Spleen (tissue), 13 donors: Measurements from ENCODE around the gene CLDN20. TPM values are rescaled to one million over a fixed set of nuclear protein-coding genes. Genes with fewer than 3 reads are reported as not detected.
"Not testable (repeated sequence)": the region's sequence is repeated elsewhere in the genome, so short reads cannot be mapped to it uniquely, and the experiment has no call there.

Experiments used
- DNase-seq: peaks from one replicate; pipeline ENCODE4 v3.0.0-alpha.2; 2020
- H3K27ac ChIP-seq, 8 donors: fragments of 200-600 bp; sonication (generic) in 7 of 8; 1 replicate in 4 of 8; 2 replicates in 4 of 8; pipeline versions ENCODE4 v1.5.0 to v1.8.0; 2016 to 2021; ENCODE audit warnings: inconsistent platforms in 4 of 8, mild to moderate bottlenecking in 4 of 8, moderate library complexity in 1 of 8
- H3K27me3 ChIP-seq, 7 donors: fragments of 200-600 bp; sonication (generic) in 6 of 7; replicated peaks in 1 of 7; 1 replicate in 4 of 7; 2 replicates in 3 of 7; pipeline versions ENCODE4 v1.5.0 to v1.8.0; 2016 to 2021; ENCODE audit warnings: inconsistent platforms in 3 of 7, mild to moderate bottlenecking in 1 of 7
- H3K36me3 ChIP-seq, 6 donors: fragments of 200-600 bp; sonication (generic) in 5 of 6; 1 replicate in 4 of 6; 2 replicates in 2 of 6; pipeline versions ENCODE4 v1.5.0 to v1.8.0; 2016 to 2021; ENCODE audit warnings: inconsistent platforms in 2 of 6
- H3K4me1 ChIP-seq, 6 donors: fragments of 200-600 bp; sonication (generic) in 5 of 6; 1 replicate in 3 of 6; 2 replicates in 3 of 6; pipeline versions ENCODE4 v1.5.0 to v1.8.0; 2016 to 2021; ENCODE audit warnings: inconsistent platforms in 3 of 6
- H3K4me3 ChIP-seq, 8 donors: fragments of 200-600 bp; sonication (generic) in 7 of 8; 1 replicate in 4 of 8; 2 replicates in 4 of 8; pipeline versions ENCODE4 v1.5.0 to v1.8.0; 2016 to 2021; ENCODE audit warnings: inconsistent platforms in 4 of 8, mild to moderate bottlenecking in 4 of 8, moderate library complexity in 2 of 8
- H3K9me3 ChIP-seq, 8 donors: fragments of 200-600 bp; sonication (generic) in 7 of 8; 1 replicate in 4 of 8; 2 replicates in 4 of 8; pipeline versions ENCODE4 v1.5.0 to v1.8.0; 2016 to 2021; ENCODE audit warnings: inconsistent platforms in 4 of 8
- POLR2A ChIP-seq, 3 donors: fragments of 450-650 bp; IDR thresholded peaks; one replicate each; pipeline ENCODE4 v1.5.1; 2017; ENCODE audit warnings: antibody characterized with exemption in 3 of 3, mild to moderate bottlenecking in 1 of 3
- POLR2AphosphoS5 ChIP-seq, 3 donors: sonication (generic); formaldehyde crosslinking; IDR thresholded peaks; one replicate each; pipeline ENCODE4 v1.5.1; 2017; ENCODE audit warnings: antibody characterized with exemption in 3 of 3
- WGBS, 5 donors: extraction: QIAGEN DNeasy Blood & Tissue Kit in 3 of 5; methylation state at CpG; one replicate each; pipeline versions ENCODE4 v1.1.5 to v1.1.7; 2013 to 2018; 5-methylcytosine and 5-hydroxymethylcytosine counted together
- intact Hi-C: fragments of 100-400 bp; cut with DNase I; formaldehyde crosslinking; loops from one replicate; pipeline ENCODE4 v1.15.0; 2023; ENCODE audit warnings: low total_unique reads
- long read RNA-seq, 2 donors: transcript quantifications; one replicate each; lab custom pipeline, GENCODE V29; 2026
- polyA plus RNA-seq, 3 donors: library from polyadenylated mRNA; stranded (reverse); fragments of 200-250 nt; gene quantifications; one replicate each; pipeline ENCODE4 v1.2.1, GENCODE V29; 2013
- total RNA-seq, 7 donors: library from RNA; depleted of rRNA in 3 of 7; stranded (reverse); fragments of >200 nt in 3 of 7; fragmentation: NEBNext Ultra II Directional in 4 of 7; extraction: Animal tissue kit (Norgen Biotek cat#: 25700) in 4 of 7; gene quantifications; one replicate each; pipeline versions ENCODE4 v1.1.0 to v1.2.1, GENCODE V29; 2016 to 2021
- TF ChIP-seq, protein P1 (sequence below), 11 experiments: fragments of 200-600 bp in 7 of 11; fragments of 450-650 bp in 4 of 11; sonication (generic) in 4 of 11; IDR thresholded peaks in 8 of 11; conservative IDR thresholded peaks in 3 of 11; 1 replicate in 7 of 11; 2 replicates in 4 of 11; pipeline versions ENCODE4 v1.4.0 to v1.8.0; 2016 to 2021; ENCODE audit warnings: antibody characterized with exemption in 11 of 11, inconsistent platforms in 4 of 11, mild to moderate bottlenecking in 1 of 11
- donor health status: healthy with polysubstance abuse.
- donor health status: DM: no; HTN: no; CAD: no; lungs with moderate emphysema.
- donor health status: DM: no; HTN: no; CAD: no.
- donor health status: Bipolar disorder and iron deficiency.
- donor health status: healthy.
- donor health status: DM: no; HTN: no; CAD: no.
- donor health status: DM: yes; HTN: yes; CAD: no.

CLDN20 gene, protein sequence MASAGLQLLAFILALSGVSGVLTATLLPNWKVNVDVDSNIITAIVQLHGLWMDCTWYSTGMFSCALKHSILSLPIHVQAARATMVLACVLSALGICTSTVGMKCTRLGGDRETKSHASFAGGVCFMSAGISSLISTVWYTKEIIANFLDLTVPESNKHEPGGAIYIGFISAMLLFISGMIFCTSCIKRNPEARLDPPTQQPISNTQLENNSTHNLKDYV
- total RNA-seq (not detected), polyA plus RNA-seq (not detected)
- long read RNA-seq, donor 1: 0 reads
- long read RNA-seq, donor 2: 0 reads

DNA sequence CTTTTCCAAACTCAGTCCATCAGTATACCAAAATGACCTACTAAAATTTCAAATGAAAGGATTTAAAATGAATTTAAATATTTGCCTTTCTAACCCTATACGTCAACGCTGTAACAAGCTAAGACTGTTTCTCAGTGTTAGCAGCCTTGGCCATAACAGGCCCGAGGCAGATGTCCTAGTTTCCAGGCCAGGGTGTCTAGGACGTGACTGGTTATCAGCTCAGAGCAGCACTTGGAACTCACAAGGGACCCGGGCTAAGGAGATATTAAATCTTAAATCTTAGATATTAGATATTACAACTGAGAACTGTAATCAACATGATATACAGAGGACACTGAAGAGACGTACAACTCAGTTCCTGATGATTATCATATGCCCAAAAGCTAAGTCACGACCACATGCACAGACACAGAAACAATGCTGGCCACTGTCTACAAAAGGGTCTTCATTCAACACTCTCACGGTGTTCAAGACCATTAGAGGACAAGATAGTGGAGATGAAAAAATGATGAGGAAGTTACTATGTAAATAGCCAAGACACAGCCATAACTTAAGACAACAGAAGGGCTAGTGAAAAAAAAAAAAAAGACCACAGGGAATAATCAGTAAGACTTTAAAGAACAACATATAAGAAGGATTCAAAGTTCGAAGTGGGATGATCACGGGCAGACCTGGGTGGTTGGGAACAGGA lies at the start of gene CLDN20:
Gene CLDN20 (plus strand): TSS at position 641 of the 691 bp plus-strand sequence. CDS start 11,707 bp downstream, outside the sequence.
- 92 to 97% (median 95%) methylated on average over 10 of the region's 10 CpGs for whole genome bisulfite sequencing, 5 donors
- intact Hi-C loops: no loop called here
- no peaks in the 10 kb centered on the region for H3K9me3 ChIP-seq
- peaks cover 0 to 7% (median 2%) of the 10 kb centered on the region in 6 donors for H3K4me1 ChIP-seq
- TF ChIP-seq POLR2AphosphoS5 (IDR thresholded peaks at IDR 0.05) (no peak), POLR2A (IDR thresholded peaks at IDR 0.05) (no peak)
- TF ChIP-seq, protein P1, sequence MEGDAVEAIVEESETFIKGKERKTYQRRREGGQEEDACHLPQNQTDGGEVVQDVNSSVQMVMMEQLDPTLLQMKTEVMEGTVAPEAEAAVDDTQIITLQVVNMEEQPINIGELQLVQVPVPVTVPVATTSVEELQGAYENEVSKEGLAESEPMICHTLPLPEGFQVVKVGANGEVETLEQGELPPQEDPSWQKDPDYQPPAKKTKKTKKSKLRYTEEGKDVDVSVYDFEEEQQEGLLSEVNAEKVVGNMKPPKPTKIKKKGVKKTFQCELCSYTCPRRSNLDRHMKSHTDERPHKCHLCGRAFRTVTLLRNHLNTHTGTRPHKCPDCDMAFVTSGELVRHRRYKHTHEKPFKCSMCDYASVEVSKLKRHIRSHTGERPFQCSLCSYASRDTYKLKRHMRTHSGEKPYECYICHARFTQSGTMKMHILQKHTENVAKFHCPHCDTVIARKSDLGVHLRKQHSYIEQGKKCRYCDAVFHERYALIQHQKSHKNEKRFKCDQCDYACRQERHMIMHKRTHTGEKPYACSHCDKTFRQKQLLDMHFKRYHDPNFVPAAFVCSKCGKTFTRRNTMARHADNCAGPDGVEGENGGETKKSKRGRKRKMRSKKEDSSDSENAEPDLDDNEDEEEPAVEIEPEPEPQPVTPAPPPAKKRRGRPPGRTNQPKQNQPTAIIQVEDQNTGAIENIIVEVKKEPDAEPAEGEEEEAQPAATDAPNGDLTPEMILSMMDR (IDR thresholded peaks at IDR 0.05 in 8 of 11, conservative IDR thresholded peaks at IDR 0.05 in 3 of 11): no peak
- no peaks in the 10 kb centered on the region for H3K27me3 ChIP-seq
- no peak within 1 kb of the TSS for H3K27ac ChIP-seq
- no peak for DNase-seq
- H3K4me3 ChIP-seq: no peak within 1 kb of the TSS
- peaks cover 0 to 70% (median 30%) of the 10 kb centered on the region in 6 donors for H3K36me3 ChIP-seq

DNA sequence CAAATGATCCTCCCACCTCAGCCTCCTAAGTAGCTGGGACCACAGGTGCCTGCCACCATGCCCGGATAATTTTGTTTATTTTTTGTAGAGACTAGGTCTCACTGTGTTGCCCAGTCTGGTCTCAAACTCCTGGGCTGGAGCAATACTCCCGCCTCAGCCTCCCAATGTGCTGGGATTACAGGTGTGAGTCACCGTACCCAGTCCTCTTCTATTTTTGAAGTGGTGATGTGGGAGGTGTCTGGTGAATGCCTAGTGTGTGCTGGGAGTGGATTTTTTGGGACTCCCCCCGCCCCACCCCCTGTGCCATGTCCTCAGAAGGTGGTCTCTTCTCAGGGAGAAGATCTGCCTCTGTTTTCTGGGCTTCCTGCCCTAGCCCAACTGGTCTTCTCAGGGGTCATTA lies 47.9 kb upstream of the CLDN20 start:
- Histone ChIP-seq H3K36me3 (no peaks in the 10 kb centered on the region), H3K4me3 (no peak overlapping the region), H3K27ac (no peak overlapping the region), H3K4me1 (peaks cover 0 to 5% (median 0%) of the 10 kb centered on the region in 6 donors), H3K27me3 (no peaks in the 10 kb centered on the region), H3K9me3 (no peaks in the 10 kb centered on the region)
- TF ChIP-seq POLR2A (IDR thresholded peaks at IDR 0.05): no peak
- TF ChIP-seq, protein P1 (IDR thresholded peaks at IDR 0.05 in 8 of 11, conservative IDR thresholded peaks at IDR 0.05 in 3 of 11): no peak
- no peak for TF ChIP-seq POLR2AphosphoS5 (IDR thresholded peaks at IDR 0.05)
- no peak for DNase-seq
- intact Hi-C loops: no loop called here
- WGBS, 5 donors: 79 to 91% (median 85%) methylated on average over 4 of the region's 4 CpGs

DNA sequence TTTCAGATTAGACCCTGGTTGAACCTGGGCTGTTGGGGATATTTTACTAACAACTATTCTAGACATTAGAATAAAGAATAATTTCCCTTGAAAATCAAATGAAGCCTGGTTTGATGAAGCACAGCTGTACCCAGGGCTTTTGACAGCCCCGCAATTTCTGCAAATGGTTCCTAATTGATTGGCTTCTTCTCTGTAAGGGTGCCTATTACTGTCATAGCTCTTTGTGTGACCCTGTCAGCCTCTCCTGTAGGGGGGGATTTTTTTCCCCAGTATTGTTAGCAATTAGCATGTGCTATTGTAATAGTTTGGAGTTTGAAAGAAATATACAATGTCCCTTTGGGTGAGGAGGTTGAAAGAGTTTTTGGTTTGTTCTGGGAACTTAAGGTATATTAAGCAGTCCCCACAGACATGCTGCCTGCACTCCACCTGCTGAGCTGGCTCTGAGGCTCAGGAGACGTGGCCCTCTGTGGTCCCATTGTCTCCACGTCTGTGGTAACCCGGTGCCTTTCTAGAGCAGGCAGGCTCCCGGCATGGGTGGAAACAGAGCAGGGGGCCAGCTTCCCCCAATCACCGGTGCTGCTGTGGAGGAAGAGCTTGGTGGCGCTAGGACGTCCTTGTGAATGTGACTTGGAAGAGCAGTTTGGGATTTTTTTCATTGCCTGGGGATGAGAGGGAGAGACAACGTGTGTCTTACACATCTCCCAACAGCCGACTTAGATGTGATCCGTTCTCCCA lies 47.3 kb upstream of the CLDN20 start:
- H3K27ac ChIP-seq: no peak overlapping the region
- WGBS, 5 donors: 52 to 70% (median 62%) methylated on average over 10 to 11 of the region's 11 CpGs
- H3K27me3 ChIP-seq: no peaks in the 10 kb centered on the region
- DNase-seq: no peak
- TF ChIP-seq POLR2A (IDR thresholded peaks at IDR 0.05) (no peak), POLR2AphosphoS5 (IDR thresholded peaks at IDR 0.05) (no peak)
- TF ChIP-seq, protein P1 (IDR thresholded peaks at IDR 0.05 in 8 of 11, conservative IDR thresholded peaks at IDR 0.05 in 3 of 11): no peak
- H3K36me3 ChIP-seq: no peaks in the 10 kb centered on the region
- H3K4me1 ChIP-seq: peaks cover 0 to 11% (median 0%) of the 10 kb centered on the region in 6 donors
- no peak overlapping the region for H3K4me3 ChIP-seq
- no peaks in the 10 kb centered on the region for H3K9me3 ChIP-seq
- intact Hi-C loops: no loop called here

DNA sequence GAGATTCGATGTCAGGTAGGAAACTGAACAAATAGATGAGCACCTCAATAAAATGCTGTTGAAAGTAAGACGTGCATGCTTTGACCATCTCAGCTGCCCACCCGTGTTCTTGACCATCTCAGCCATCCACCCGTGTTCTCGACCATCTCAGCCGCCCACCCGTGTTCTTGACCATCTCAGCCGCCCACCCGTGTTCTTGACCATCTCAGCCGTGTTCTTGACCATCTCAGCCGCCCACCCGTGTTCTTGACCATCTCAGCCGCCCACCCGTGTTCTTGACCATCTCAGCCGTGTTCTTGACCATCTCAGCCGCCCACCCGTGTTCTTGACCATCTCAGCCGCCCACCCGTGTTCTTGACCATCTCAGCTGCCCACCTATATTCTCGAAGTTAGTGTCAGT lies 45.1 kb upstream of the CLDN20 start:
- WGBS, 5 donors: 90 to 93% (median 91%) methylated on average over 15 to 20 of the region's 20 CpGs
- H3K36me3 ChIP-seq, intact Hi-C loops, DNase-seq, H3K27ac ChIP-seq, H3K9me3 ChIP-seq, H3K4me3 ChIP-seq, H3K27me3 ChIP-seq: not testable (repeated sequence)
- H3K4me1 ChIP-seq: peaks cover 0 to 26% (median 0%) of the 10 kb centered on the region in 6 donors
